Measurements from ENCODE around the gene REPS1. TPM values are rescaled to one million over a fixed set of nuclear protein-coding genes. Genes with fewer than 3 reads are reported as not detected.

Gene REPS1
- total RNA-seq, 2 donors from 2014 or later: 38.6 to 97.1 TPM

DNA sequence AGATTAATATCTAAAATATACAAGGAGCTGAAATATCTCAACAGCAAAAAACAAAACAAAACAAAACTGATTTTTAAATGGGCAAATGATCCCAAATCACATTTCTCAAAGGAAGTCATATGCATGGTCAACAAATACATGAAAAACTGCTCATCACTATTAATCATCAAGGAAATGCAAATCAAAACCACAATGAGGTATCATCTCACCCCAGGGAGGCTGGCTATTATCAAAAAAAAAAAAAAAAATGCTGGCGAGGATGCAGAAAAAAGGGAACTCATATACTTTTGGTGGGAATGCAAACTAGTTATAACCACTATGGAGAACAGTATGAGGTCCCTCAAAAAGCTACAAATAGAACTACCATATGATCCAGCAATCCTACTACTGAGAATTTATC lies 34.6 kb downstream of the REPS1 start:
- TF ChIP-seq POLR2A (IDR thresholded peaks at IDR 0.05) (no peak), POLR2AphosphoS5 (IDR thresholded peaks at IDR 0.05) (no peak), CTCF (IDR thresholded peaks at IDR 0.05) (no peak)
- 0% methylated on average over 1 of the region's 1 CpG for WGBS
- H3K36me3 ChIP-seq: no peaks in the 10 kb centered on the region
- no peak overlapping the region for H3K4me3 ChIP-seq
- no peak overlapping the region for H3K27ac ChIP-seq
- no peak for DNase-seq (ENCODE audit: low spot score)
- intact Hi-C loops (cut with DNase I): no loop called here
- no peaks in the 10 kb centered on the region for H3K27me3 ChIP-seq (replicated peaks; ENCODE audit: insufficient read depth)
- H3K4me1 ChIP-seq (replicated peaks): no peaks in the 10 kb centered on the region
- no peaks in the 10 kb centered on the region for H3K9me3 ChIP-seq

- no peak for DNase-seq (ENCODE audit: low spot score)
- H3K36me3 ChIP-seq: no peaks in the 10 kb centered on the region
- no peak overlapping the region for H3K4me3 ChIP-seq
- TF ChIP-seq POLR2AphosphoS5 (IDR thresholded peaks at IDR 0.05) (no peak), POLR2A (IDR thresholded peaks at IDR 0.05) (no peak), CTCF (IDR thresholded peaks at IDR 0.05) (no peak)
- intact Hi-C loops (cut with DNase I): no loop called here
- no peak overlapping the region for H3K27ac ChIP-seq
- whole genome bisulfite sequencing: 70% methylated on average over 1 of the region's 1 CpG
- no peaks in the 10 kb centered on the region for H3K9me3 ChIP-seq
- H3K27me3 ChIP-seq (replicated peaks; ENCODE audit: insufficient read depth): no peaks in the 10 kb centered on the region
- no peaks in the 10 kb centered on the region for H3K4me1 ChIP-seq (replicated peaks)
Observed at GRCh38 chr6:138948546-138949179, 39.4 kb downstream of the REPS1 start.

DNA sequence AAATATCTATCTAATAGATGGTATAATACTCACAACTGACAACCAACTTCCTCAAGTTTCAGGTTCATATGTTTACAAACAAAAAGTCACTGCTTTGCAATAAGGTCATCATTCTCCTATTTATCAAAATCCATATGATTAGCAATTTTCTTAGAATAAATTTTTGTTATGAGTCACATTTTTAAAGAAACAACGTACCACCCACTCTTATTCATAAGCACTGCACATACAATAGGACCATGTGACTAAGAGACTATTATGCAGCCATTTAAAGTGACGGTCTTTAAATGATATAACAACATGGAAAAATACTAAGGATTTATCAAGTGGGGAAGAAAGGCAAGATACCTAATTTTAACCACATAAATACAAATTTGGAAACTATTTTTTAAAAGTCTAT lies 40.0 kb downstream of the REPS1 start:
- H3K36me3 ChIP-seq: no peaks in the 10 kb centered on the region
- no peaks in the 10 kb centered on the region for H3K9me3 ChIP-seq
- intact Hi-C loops (cut with DNase I): no loop called here
- no peak overlapping the region for H3K27ac ChIP-seq
- WGBS: 88% methylated on average over 2 of the region's 2 CpGs
- DNase-seq (ENCODE audit: low spot score): no peak
- no peak overlapping the region for H3K4me3 ChIP-seq
- no peaks in the 10 kb centered on the region for H3K27me3 ChIP-seq (replicated peaks; ENCODE audit: insufficient read depth)
- TF ChIP-seq POLR2AphosphoS5 (IDR thresholded peaks at IDR 0.05): no peak
- no peak for TF ChIP-seq CTCF (IDR thresholded peaks at IDR 0.05)
- TF ChIP-seq POLR2A (IDR thresholded peaks at IDR 0.05): no peak
- no peaks in the 10 kb centered on the region for H3K4me1 ChIP-seq (replicated peaks)

- TF ChIP-seq POLR2AphosphoS5 (IDR thresholded peaks at IDR 0.05): no peak
- no peak for TF ChIP-seq POLR2A (IDR thresholded peaks at IDR 0.05)
- TF ChIP-seq CTCF (IDR thresholded peaks at IDR 0.05): no peak
- no peaks in the 10 kb centered on the region for H3K36me3 ChIP-seq
- H3K4me3 ChIP-seq: no peak overlapping the region
- no peaks in the 10 kb centered on the region for H3K27me3 ChIP-seq (replicated peaks; ENCODE audit: insufficient read depth)
- DNase-seq (ENCODE audit: low spot score): no peak
- 90% methylated on average over 5 of the region's 5 CpGs for WGBS
- H3K27ac ChIP-seq: no peak overlapping the region
- intact Hi-C loops (cut with DNase I): no loop called here
- H3K4me1 ChIP-seq (replicated peaks): no peaks in the 10 kb centered on the region
- H3K9me3 ChIP-seq: no peaks in the 10 kb centered on the region
Observed at GRCh38 chr6:138945354-138945753, 42.7 kb downstream of the REPS1 start.

- Histone ChIP-seq H3K9me3 (no peaks in the 10 kb centered on the region), H3K27ac (no peak overlapping the region), H3K4me1 (replicated peaks) (no peaks in the 10 kb centered on the region), H3K4me3 (no peak overlapping the region), H3K27me3 (replicated peaks; ENCODE audit: insufficient read depth) (no peaks in the 10 kb centered on the region), H3K36me3 (no peaks in the 10 kb centered on the region)
- WGBS: 62% methylated on average over 1 of the region's 1 CpG
- intact Hi-C loops (cut with DNase I): no loop called here
- DNase-seq (ENCODE audit: low spot score): no peak
- TF ChIP-seq POLR2AphosphoS5 (IDR thresholded peaks at IDR 0.05) (no peak), POLR2A (IDR thresholded peaks at IDR 0.05) (no peak), CTCF (IDR thresholded peaks at IDR 0.05) (no peak)
Observed at GRCh38 chr6:138944412-138944811, 43.6 kb downstream of the REPS1 start.

All from prostate gland (tissue), 2 donors.